Adrenal gland (tissue), 5 donors: Measurements from ENCODE around the gene RAP1GAP.

Experiments used
- POLR2A ChIP-seq, 2 donors: fragments of 450-650 bp; IDR thresholded peaks; one replicate each; pipeline ENCODE4 v1.6.1; 2017; ENCODE audit warnings: antibody characterized with exemption in 2 of 2, mild to moderate bottlenecking in 2 of 2, moderate library complexity in 1 of 2
- TF ChIP-seq, protein P1 (sequence below), 6 experiments: fragments of 450-650 bp in 4 of 6; fragments of 200-600 bp in 2 of 6; sonication (generic) in 1 of 6; IDR thresholded peaks; 1 replicate in 5 of 6; 2 replicates in 1 of 6; pipeline versions ENCODE4 v1.5.1 to v1.8.0; 2016 to 2021; ENCODE audit warnings: antibody characterized with exemption in 6 of 6, mild to moderate bottlenecking in 2 of 6, moderate library complexity in 1 of 6
- donor health status: DM: no; HTN: no; CAD: no.

DNA sequence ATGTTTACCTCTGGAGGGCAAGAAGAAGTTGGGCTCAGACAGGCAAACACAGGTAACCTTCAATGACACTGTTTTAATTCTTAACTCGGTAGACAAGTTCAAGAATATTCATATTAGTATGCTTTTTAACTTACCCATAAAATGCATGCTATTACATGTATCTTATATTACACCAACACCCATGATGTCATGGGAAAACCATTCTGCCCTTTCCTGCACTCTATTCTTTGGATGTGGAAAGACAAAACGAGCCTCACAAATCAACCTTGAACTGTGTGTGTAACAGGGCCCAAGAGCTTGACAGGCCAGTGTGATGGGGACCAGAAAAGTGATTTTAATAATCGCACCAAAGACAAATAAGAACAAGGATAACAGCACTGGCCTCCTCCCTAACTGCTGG is 22.6 kb upstream of the RAP1GAP start:
- TF ChIP-seq POLR2A (IDR thresholded peaks at IDR 0.05), result no peak
- TF ChIP-seq, protein P1, sequence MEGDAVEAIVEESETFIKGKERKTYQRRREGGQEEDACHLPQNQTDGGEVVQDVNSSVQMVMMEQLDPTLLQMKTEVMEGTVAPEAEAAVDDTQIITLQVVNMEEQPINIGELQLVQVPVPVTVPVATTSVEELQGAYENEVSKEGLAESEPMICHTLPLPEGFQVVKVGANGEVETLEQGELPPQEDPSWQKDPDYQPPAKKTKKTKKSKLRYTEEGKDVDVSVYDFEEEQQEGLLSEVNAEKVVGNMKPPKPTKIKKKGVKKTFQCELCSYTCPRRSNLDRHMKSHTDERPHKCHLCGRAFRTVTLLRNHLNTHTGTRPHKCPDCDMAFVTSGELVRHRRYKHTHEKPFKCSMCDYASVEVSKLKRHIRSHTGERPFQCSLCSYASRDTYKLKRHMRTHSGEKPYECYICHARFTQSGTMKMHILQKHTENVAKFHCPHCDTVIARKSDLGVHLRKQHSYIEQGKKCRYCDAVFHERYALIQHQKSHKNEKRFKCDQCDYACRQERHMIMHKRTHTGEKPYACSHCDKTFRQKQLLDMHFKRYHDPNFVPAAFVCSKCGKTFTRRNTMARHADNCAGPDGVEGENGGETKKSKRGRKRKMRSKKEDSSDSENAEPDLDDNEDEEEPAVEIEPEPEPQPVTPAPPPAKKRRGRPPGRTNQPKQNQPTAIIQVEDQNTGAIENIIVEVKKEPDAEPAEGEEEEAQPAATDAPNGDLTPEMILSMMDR (IDR thresholded peaks at IDR 0.05), result no peak
